Lung (tissue), 12 donors: Measurements from ENCODE around the gene ZNF180. TPM values are rescaled to one million over a fixed set of nuclear protein-coding genes. Genes with fewer than 3 reads are reported as not detected.
"Not testable (repeated sequence)": the region's sequence is repeated elsewhere in the genome, so short reads cannot be mapped to it uniquely, and the experiment has no call there.

Experiments
- ATAC-seq: fragments of 200-7000 bp; cut with Tn5 transposase; one replicate; pipeline ENCODE4 v1.9.1; 2020; ENCODE audit warnings: moderate number of reproducible peaks; ENCODE audit not compliant: insufficient read depth, low FRiP score
- DNase-seq, 3 donors: peaks; one replicate each; pipeline ENCODE4 v3.0.0-alpha.2; 2013 to 2017
- H3K27ac ChIP-seq, 2 donors: one replicate each; pipeline ENCODE4 v1.5.1; 2013; ENCODE audit warnings: mild to moderate bottlenecking in 2 of 2, moderate library complexity in 2 of 2, control low read depth in 1 of 2, inconsistent platforms in 1 of 2, low read depth in 1 of 2, low read length in 1 of 2
- H3K27me3 ChIP-seq, 3 donors: one replicate each; pipeline ENCODE4 v1.5.1; 2013; ENCODE audit warnings: low read length in 2 of 3; ENCODE audit not compliant: control insufficient read depth in 3 of 3, insufficient read depth in 3 of 3
- H3K36me3 ChIP-seq, 4 donors: one replicate each; pipeline ENCODE4 v1.5.1; 2013; ENCODE audit warnings: low read length in 4 of 4, mild to moderate bottlenecking in 1 of 4, moderate library complexity in 1 of 4; ENCODE audit not compliant: control insufficient read depth in 4 of 4, insufficient read depth in 4 of 4
- H3K4me1 ChIP-seq, 5 donors: one replicate each; pipeline ENCODE4 v1.5.1; 2013; ENCODE audit warnings: low read length in 5 of 5, mild to moderate bottlenecking in 2 of 5, moderate library complexity in 1 of 5; ENCODE audit not compliant: control insufficient read depth in 5 of 5, insufficient read depth in 5 of 5
- H3K4me3 ChIP-seq: one replicate; pipeline ENCODE4 v1.5.1; 2013; ENCODE audit warnings: mild to moderate bottlenecking, control low read depth, moderate library complexity
- H3K9ac ChIP-seq, 2 donors: one replicate each; pipeline ENCODE4 v1.5.1; 2013; ENCODE audit warnings: low read length in 2 of 2, control low read depth in 1 of 2; ENCODE audit not compliant: insufficient read depth in 1 of 2
- H3K9me3 ChIP-seq, 4 donors: one replicate each; pipeline ENCODE4 v1.5.1; 2013; ENCODE audit warnings: low read length in 3 of 4, mild to moderate bottlenecking in 1 of 4, moderate library complexity in 1 of 4; ENCODE audit not compliant: control insufficient read depth in 4 of 4, insufficient read depth in 3 of 4
- CTCF ChIP-seq: IDR thresholded peaks from 2 replicates; pipeline ENCODE4 v1.5.1; 2012; ENCODE audit warnings: mild to moderate bottlenecking; ENCODE audit errors: control extremely low read depth, extremely low read depth
- WGBS, 2 donors: extraction: QIAGEN DNeasy Blood & Tissue Kit; methylation state at CpG; one replicate each; pipeline ENCODE4 v1.1.7; 2013; 5-methylcytosine and 5-hydroxymethylcytosine counted together
- polyA plus RNA-seq, 2 donors: library from polyadenylated mRNA; stranded (reverse); fragments of 200-250 nt; gene quantifications; one replicate each; pipeline ENCODE4 v1.2.1, GENCODE V29; 2013
- total RNA-seq, 2 donors: library from RNA; depleted of rRNA in 1 of 2; stranded (reverse); fragments of >200 nt in 1 of 2; gene quantifications; one replicate each; pipeline ENCODE4 v1.2.1, GENCODE V29; 2014 to 2021
- donor health status: control.
- donor health status: control.
- donor health status: Bipolar disorder and iron deficiency.
- donor health status: healthy.
- donor health status: DM: yes; HTN: yes; CAD: no.

Gene ZNF180
- total and polyA plus RNA-seq, 4 donors, result 3.0 to 12.7 (median 6.9) TPM

- WGBS, 2 donors, result 97 to 98% methylated on average over 9 of the region's 9 CpGs
- DNase-seq (no peak), ATAC-seq (no peak)
- TF ChIP-seq CTCF, result no peak
- Histone ChIP-seq H3K9me3 (peaks cover 3 to 52% (median 30%) of the 10 kb centered on the region in 4 donors), H3K4me3 (no peak overlapping the region), H3K9ac (no peak overlapping the region), H3K36me3 (peaks cover 26 to 55% (median 30%) of the 10 kb centered on the region in 4 donors), H3K27ac (no peak overlapping the region), H3K4me1 (peaks cover 0 to 14% (median 4%) of the 10 kb centered on the region in 5 donors), H3K27me3 (no peaks in the 10 kb centered on the region)
Measured at GRCh38 chr19:44498988-44499387, 1.3 kb downstream of the ZNF180 start.

GRCh38 chr19:44496711-44497110, 3.6 kb downstream of the ZNF180 start:
- TF ChIP-seq CTCF, result no peak
- H3K9ac ChIP-seq, result no peak overlapping the region
- H3K4me1 ChIP-seq, result peaks cover 0 to 14% (median 4%) of the 10 kb centered on the region in 5 donors
- H3K27me3 ChIP-seq, result no peaks in the 10 kb centered on the region
- WGBS, 2 donors, result 99 to 100% methylated on average over 1 of the region's 1 CpG
- no peak overlapping the region for H3K27ac ChIP-seq
- H3K36me3 ChIP-seq, result peaks cover 39 to 77% (median 51%) of the 10 kb centered on the region in 4 donors
- H3K4me3 ChIP-seq, result no peak overlapping the region
- H3K9me3 ChIP-seq, result peaks cover 16 to 68% (median 48%) of the 10 kb centered on the region in 4 donors
- no peak for ATAC-seq
- no peak for DNase-seq

- no peak for TF ChIP-seq CTCF
- Histone ChIP-seq H3K36me3 (peaks cover 23 to 72% (median 64%) of the 10 kb centered on the region in 4 donors), H3K9ac (no peak overlapping the region), H3K9me3 (peaks cover 37 to 89% (median 67%) of the 10 kb centered on the region in 4 donors), H3K4me1 (no peaks in the 10 kb centered on the region), H3K4me3 (no peak overlapping the region), H3K27ac (no peak overlapping the region), H3K27me3 (no peaks in the 10 kb centered on the region)
- DNase-seq, result peak in 2 of 3 donors; percentile 15 to 18
- no peak for ATAC-seq
- 96 to 98% methylated on average over 7 of the region's 7 CpGs for WGBS, 2 donors
Measured at GRCh38 chr19:44476559-44477408, 23.5 kb downstream of the ZNF180 start.

- H3K27ac ChIP-seq, H3K36me3 ChIP-seq, H3K27me3 ChIP-seq, H3K4me3 ChIP-seq, DNase-seq, ATAC-seq, H3K4me1 ChIP-seq, H3K9ac ChIP-seq: not testable (repeated sequence)
- peaks cover 0 to 47% (median 40%) of the 10 kb centered on the region in 4 donors for H3K9me3 ChIP-seq
- WGBS, 2 donors, result 69 to 77% methylated on average over 5 of the region's 5 CpGs
Measured at GRCh38 chr19:44468730-44469129, 31.6 kb downstream of the ZNF180 start.

- not testable (repeated sequence) for H3K27ac ChIP-seq, H3K36me3 ChIP-seq, DNase-seq, H3K9ac ChIP-seq, H3K27me3 ChIP-seq, ATAC-seq, H3K4me3 ChIP-seq, H3K4me1 ChIP-seq
- H3K9me3 ChIP-seq, result peaks cover 0 to 24% (median 18%) of the 10 kb centered on the region in 4 donors
- WGBS, 2 donors, result 50 to 56% methylated on average over 3 of the region's 3 CpGs
Measured at GRCh38 chr19:44462600-44463286, 37.6 kb downstream of the ZNF180 start.
